Naive thymus-derived CD4-positive, alpha-beta T cell (primary cell): ENCODE data around the gene KLHL35. TPM values are rescaled to one million over a fixed set of nuclear protein-coding genes. Genes with fewer than 3 reads are reported as not detected.
A peak's percentile ranks its signal among the peaks of the same experiment; 100 is the strongest.

ENCODE experiments used
- ATAC-seq: fragments of 150-1000 bp; cut with Tn5 transposase; 2 replicates; pipeline ENCODE4 v1.10.0; 2021; ENCODE audit warnings: mild to moderate bottlenecking, moderate library complexity
- CTCF ChIA-PET: fragments of 350-600 bp; sonication (Branson Sonifier 250); formaldehyde crosslinking; loops from one replicate; lab custom pipeline; 2021; ENCODE audit warnings: antibody characterized with exemption; lab: Charles Lee
- POLR2A ChIA-PET: fragments of 350-600 bp; sonication (Branson Sonifier 250); formaldehyde crosslinking; loops from one replicate; lab custom pipeline; 2021; ENCODE audit warnings: antibody characterized with exemption, inconsistent platforms; lab: Charles Lee
- DNase-seq, 9 donors: peaks; one replicate each; pipeline versions ENCODE4 v3.0.0 to v3.0.0-alpha.2; 2020 to 2022; ENCODE audit warnings: mixed read lengths in 1 of 9
- H3K27ac ChIP-seq: one replicate; pipeline ENCODE4 v1.7.0; 2013; ENCODE audit warnings: mild to moderate bottlenecking, low read depth, low read length, moderate library complexity
- H3K27me3 ChIP-seq, 2 donors: one replicate each; pipeline ENCODE4 v1.7.0; 2013; ENCODE audit warnings: low read length in 2 of 2, mild to moderate bottlenecking in 2 of 2, moderate library complexity in 2 of 2; ENCODE audit not compliant: control insufficient read depth in 2 of 2, insufficient read depth in 2 of 2
- H3K36me3 ChIP-seq, 3 experiments: 1 replicate in 2 of 3; 2 replicates in 1 of 3; pipeline ENCODE4 v1.7.0; 2013; ENCODE audit warnings: low read length in 3 of 3, mild to moderate bottlenecking in 3 of 3, moderate library complexity in 1 of 3; ENCODE audit not compliant: insufficient read depth in 3 of 3, control insufficient read depth in 2 of 3
- H3K4me1 ChIP-seq, 2 donors: one replicate each; pipeline ENCODE4 v1.7.0; 2013; ENCODE audit warnings: low read length in 2 of 2, mild to moderate bottlenecking in 2 of 2, moderate library complexity in 1 of 2; ENCODE audit not compliant: control insufficient read depth in 2 of 2, insufficient read depth in 2 of 2
- H3K4me3 ChIP-seq: 2 replicates; pipeline ENCODE4 v1.7.0; 2013; ENCODE audit warnings: mild to moderate bottlenecking, low read length
- H3K9me3 ChIP-seq, 3 experiments: 1 replicate in 2 of 3; 2 replicates in 1 of 3; pipeline ENCODE4 v1.7.0; 2013; ENCODE audit warnings: low read length in 3 of 3; ENCODE audit not compliant: control insufficient read depth in 2 of 3
- H3K27ac Mint-ChIP-seq, 9 donors: one replicate each; pipeline ENCODE4 v1.8.0; 2020 to 2022; ENCODE audit warnings: mixed read lengths in 9 of 9, mild to moderate bottlenecking in 8 of 9, moderate library complexity in 5 of 9, inconsistent platforms in 2 of 9
- H3K27me3 Mint-ChIP-seq, 5 donors: one replicate each; pipeline ENCODE4 v1.8.0; 2021 to 2022; ENCODE audit warnings: mixed read lengths in 5 of 5, mild to moderate bottlenecking in 1 of 5
- H3K36me3 Mint-ChIP-seq, 5 donors: one replicate each; pipeline ENCODE4 v1.8.0; 2020 to 2022; ENCODE audit warnings: mixed read lengths in 5 of 5, mild to moderate bottlenecking in 3 of 5, inconsistent platforms in 1 of 5
- H3K4me1 Mint-ChIP-seq, 7 donors: one replicate each; pipeline ENCODE4 v1.8.0; 2020 to 2022; ENCODE audit warnings: mixed read lengths in 7 of 7, mild to moderate bottlenecking in 3 of 7, inconsistent platforms in 1 of 7
- H3K4me3 Mint-ChIP-seq, 10 donors: one replicate each; pipeline ENCODE4 v1.8.0; 2020 to 2022; ENCODE audit warnings: mild to moderate bottlenecking in 10 of 10, mixed read lengths in 10 of 10, moderate library complexity in 6 of 10, inconsistent platforms in 2 of 10
- H3K9me3 Mint-ChIP-seq, 11 donors: one replicate each; pipeline ENCODE4 v1.8.0; 2020 to 2022; ENCODE audit warnings: mixed read lengths in 11 of 11, mild to moderate bottlenecking in 4 of 11, inconsistent platforms in 1 of 11, moderate library complexity in 1 of 11
- intact Hi-C, 2 donors: fragments of 100-400 bp; cut with micrococcal nuclease; formaldehyde crosslinking; loops; one replicate each; pipeline ENCODE4 v1.15.1; 2023
- polyA plus RNA-seq, 2 donors: library from polyadenylated mRNA; unstranded; fragments of 300-500 nt; fragmentation: Illumina TruSeq; gene quantifications; one replicate each; pipeline ENCODE4 v1.2.3, GENCODE V29; 2021
- total RNA-seq, 6 experiments: library from RNA in 5 of 6; stranded (reverse) in 5 of 6; gene quantifications; 1 replicate in 5 of 6; 2 replicates in 1 of 6; pipeline ENCODE4 v1.2.3 and lab custom pipeline; 2021 to 2026

Gene KLHL35
- total and polyA plus RNA-seq, 7 experiments from 2014 or later, result 0.57 to 1.4 (median 0.67) TPM

GRCh38 chr11:75389276-75389605 is 43.8 kb downstream of the KLHL35 start:
- peaks cover 5 to 7% (median 6%) of the 10 kb centered on the region in 7 donors for H3K4me1 Mint-ChIP-seq
- Histone ChIP-seq H3K9me3 (no peaks in the 10 kb centered on the region), H3K4me3 (no peak overlapping the region), H3K36me3 (no peaks in the 10 kb centered on the region), H3K27ac (no peak overlapping the region), H3K27me3 (no peaks in the 10 kb centered on the region), H3K4me1 (peaks cover 3 to 4% of the 10 kb centered on the region in 2 donors)
- H3K27me3 Mint-ChIP-seq, result peaks cover 0 to 22% (median 0%) of the 10 kb centered on the region in 5 donors
- intact Hi-C loops, result no loop called here
- H3K27ac Mint-ChIP-seq, result no peak overlapping the region
- POLR2A ChIA-PET, result interaction anchor here (1.0 to 4.1 kb wide), 3 partner anchors 11 to 142 kb away, joined by 3 to 15 read pairs (median 15); partner anchors contain the start of gene RPS3
- CTCF ChIA-PET, result interaction anchor here (1.1 to 16.2 kb wide), 13 partner anchors 9 to 248 kb away, joined by 3 to 416 read pairs (median 6); no protein-coding TSS in a partner anchor
- no peak for ATAC-seq
- no peaks in the 10 kb centered on the region for H3K36me3 Mint-ChIP-seq
- H3K9me3 Mint-ChIP-seq, result no peaks in the 10 kb centered on the region
- H3K4me3 Mint-ChIP-seq, result no peak overlapping the region
- no peak for DNase-seq

GRCh38 chr11:75388386-75389275 is 44.4 kb downstream of the KLHL35 start:
- intact Hi-C loops, result loop anchor here (1.0 kb wide), 5 partner anchors 11 to 189 kb away; partner anchors contain the start of gene RPS3 (in 1 of the 2)
- H3K27me3 ChIP-seq, result no peaks in the 10 kb centered on the region
- H3K27ac ChIP-seq, result no peak overlapping the region
- no peaks in the 10 kb centered on the region for H3K36me3 ChIP-seq
- peaks cover 5 to 10% of the 10 kb centered on the region in 2 donors for H3K4me1 ChIP-seq
- DNase-seq (peak; percentile 23 to 74 (median 64)), ATAC-seq (peak; percentile 92)
- no peaks in the 10 kb centered on the region for H3K36me3 Mint-ChIP-seq
- H3K27me3 Mint-ChIP-seq, result peaks cover 0 to 22% (median 0%) of the 10 kb centered on the region in 5 donors
- no peak overlapping the region for H3K4me3 ChIP-seq
- CTCF ChIA-PET, result interaction anchor here (0.5 to 16.2 kb wide), 19 partner anchors 8 to 247 kb away, joined by 3 to 416 read pairs (median 5); partner anchors contain the start of gene ARRB1
- no peak overlapping the region for H3K4me3 Mint-ChIP-seq
- H3K9me3 Mint-ChIP-seq, result no peaks in the 10 kb centered on the region
- H3K9me3 ChIP-seq, result no peaks in the 10 kb centered on the region
- H3K4me1 Mint-ChIP-seq, result peaks cover 10 to 13% (median 12%) of the 10 kb centered on the region in 7 donors
- POLR2A ChIA-PET, result interaction anchor here (0.6 to 4.1 kb wide), 6 partner anchors 9 to 144 kb away, joined by 3 to 15 read pairs (median 7); partner anchors contain the start of gene RPS3
- H3K27ac Mint-ChIP-seq, result no peak overlapping the region

- H3K4me1 ChIP-seq, result peaks cover 10 to 17% of the 10 kb centered on the region in 2 donors
- Mint-ChIP-seq H3K4me1 (peaks cover 16 to 20% (median 19%) of the 10 kb centered on the region in 7 donors), H3K27me3 (peaks cover 0 to 20% (median 0%) of the 10 kb centered on the region in 5 donors), H3K4me3 (no peak overlapping the region), H3K27ac (no peak overlapping the region), H3K36me3 (no peaks in the 10 kb centered on the region), H3K9me3 (no peaks in the 10 kb centered on the region)
- ChIA-PET CTCF (interaction anchor here (0.5 to 16.2 kb wide), 16 partner anchors 9 to 1508 kb away, joined by 3 to 416 read pairs (median 4); partner anchors contain the start of gene ARRB1), POLR2A (interaction anchor here (0.6 to 4.1 kb wide), 7 partner anchors 10 to 145 kb away, joined by 3 to 15 read pairs (median 4); partner anchors contain the start of gene RPS3)
- ATAC-seq (no peak), DNase-seq (no peak)
- H3K27me3 ChIP-seq, result no peaks in the 10 kb centered on the region
- intact Hi-C loops, result loop anchor here (1.0 kb wide), 5 partner anchors 11 to 189 kb away; partner anchors contain the start of gene RPS3 (in 1 of the 2)
- H3K4me3 ChIP-seq, result no peak overlapping the region
- no peaks in the 10 kb centered on the region for H3K36me3 ChIP-seq
- no peaks in the 10 kb centered on the region for H3K9me3 ChIP-seq
- H3K27ac ChIP-seq, result no peak overlapping the region
These were observed 45.2 kb downstream of the KLHL35 start for GRCh38 chr11:75387736-75388294.

DNA sequence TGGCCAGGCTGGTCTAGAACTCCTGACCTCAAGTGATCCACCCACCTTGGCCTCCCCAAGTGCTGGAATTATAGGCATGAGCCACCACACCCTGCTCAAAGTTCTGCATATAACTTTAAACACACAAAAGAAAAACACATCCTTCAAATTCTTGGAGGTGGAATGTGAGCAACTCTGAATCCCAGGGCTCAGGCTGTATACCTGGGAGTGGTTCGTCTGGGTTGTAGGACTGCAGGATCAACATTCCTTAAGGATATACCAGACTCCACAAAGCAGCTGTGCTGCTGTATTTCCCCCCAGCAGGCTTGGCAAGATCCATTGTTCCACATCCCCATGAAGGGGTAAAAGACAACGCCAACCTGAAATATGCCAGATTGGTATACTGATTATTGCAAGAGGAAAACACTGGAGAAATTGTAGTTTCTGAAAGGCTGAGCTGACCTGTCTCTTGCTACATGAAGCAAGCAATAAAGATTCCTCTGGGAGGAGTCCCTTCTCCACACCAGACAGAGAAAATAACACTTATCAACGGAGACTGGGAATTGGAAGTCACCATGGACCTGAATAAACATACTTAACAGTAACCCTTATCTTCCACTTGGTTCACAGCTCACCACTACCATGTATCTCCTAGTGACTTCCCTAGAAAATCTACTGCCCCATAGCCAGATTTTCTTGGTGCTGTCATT is 45.9 kb downstream of the KLHL35 start:
- no peaks in the 10 kb centered on the region for H3K36me3 ChIP-seq
- DNase-seq (no peak), ATAC-seq (no peak)
- H3K27me3 ChIP-seq, result no peaks in the 10 kb centered on the region
- Mint-ChIP-seq H3K27me3 (peaks cover 0 to 20% (median 0%) of the 10 kb centered on the region in 5 donors), H3K4me3 (no peak overlapping the region), H3K36me3 (no peaks in the 10 kb centered on the region), H3K27ac (no peak overlapping the region), H3K9me3 (no peaks in the 10 kb centered on the region), H3K4me1 (peaks cover 16 to 24% (median 20%) of the 10 kb centered on the region in 7 donors)
- intact Hi-C loops, result no loop called here
- POLR2A ChIA-PET, result interaction anchor here (0.7 to 7.0 kb wide), 6 partner anchors 13 to 116 kb away, joined by 3 to 119 read pairs (median 12); partner anchors contain the start of gene RPS3
- H3K27ac ChIP-seq, result no peak overlapping the region
- H3K4me1 ChIP-seq, result peaks cover 10 to 17% of the 10 kb centered on the region in 2 donors
- H3K9me3 ChIP-seq, result no peaks in the 10 kb centered on the region
- H3K4me3 ChIP-seq, result no peak overlapping the region
- CTCF ChIA-PET, result interaction anchor here (0.7 to 16.2 kb wide), 6 partner anchors 11 to 1279 kb away, joined by 3 to 416 read pairs (median 10); partner anchors contain the start of gene ARRB1

DNA sequence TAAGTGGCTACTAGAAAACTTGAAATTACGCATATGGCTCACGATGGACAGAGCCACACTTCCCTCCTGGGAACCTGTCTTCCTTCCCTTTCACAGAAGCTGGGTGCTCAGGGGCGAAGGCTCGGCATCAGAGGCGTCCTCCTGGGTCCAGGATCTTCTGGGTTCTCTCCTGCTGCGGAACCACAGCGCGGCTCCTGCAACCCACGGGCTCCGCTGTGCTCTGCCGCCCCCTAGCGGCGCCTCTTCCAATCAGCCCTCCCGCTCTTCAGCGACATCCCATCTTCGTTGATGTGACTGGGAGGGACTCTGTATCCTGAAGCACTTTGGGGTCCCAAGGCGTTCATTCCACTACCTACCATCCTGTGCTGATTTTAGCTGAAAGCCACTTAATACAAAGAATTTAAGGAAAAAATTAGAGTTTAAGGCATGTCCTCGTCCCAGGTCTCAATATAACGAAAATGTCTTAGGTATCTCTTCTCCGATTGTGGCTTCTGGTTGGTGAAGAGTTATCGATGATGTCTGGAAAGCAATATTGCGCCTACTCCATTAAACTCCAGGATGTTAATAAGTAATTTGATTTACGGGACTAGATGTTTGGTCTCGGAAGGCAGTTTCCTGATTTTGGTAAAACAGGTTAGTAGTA is 48.4 kb downstream of the KLHL35 start:
- peak; percentile 87 for ATAC-seq
- CTCF ChIA-PET, result interaction anchor here (0.6 to 16.2 kb wide), 17 partner anchors 12 to 377 kb away, joined by 3 to 416 read pairs (median 3); partner anchors contain the start of gene ARRB1

More for the DNA sequence above, 48.4 kb downstream of the KLHL35 start:
- no peaks in the 10 kb centered on the region for H3K9me3 ChIP-seq
- POLR2A ChIA-PET, result interaction anchor here (0.7 to 7.0 kb wide), 9 partner anchors 11 to 107 kb away, joined by 3 to 119 read pairs (median 3); partner anchors contain the start of genes ARRB1 and RPS3
- no peaks in the 10 kb centered on the region for H3K27me3 ChIP-seq
- H3K27me3 Mint-ChIP-seq, result peaks cover 0 to 10% (median 0%) of the 10 kb centered on the region in 5 donors
- peak overlapping the region in 8 of 9 donors; percentile 83 to 92 (median 90) for H3K27ac Mint-ChIP-seq
- H3K4me3 Mint-ChIP-seq, result peak overlapping the region; percentile 33 to 84 (median 70)
- H3K4me1 Mint-ChIP-seq, result peaks cover 16 to 31% (median 25%) of the 10 kb centered on the region in 7 donors
- no peak overlapping the region for H3K4me3 ChIP-seq
- H3K27ac ChIP-seq, result no peak overlapping the region
- peaks cover 10 to 17% of the 10 kb centered on the region in 2 donors for H3K4me1 ChIP-seq
- peak; percentile 58 to 84 (median 78) for DNase-seq
- intact Hi-C loops, result loop anchor here (1.0 to 5.0 kb wide), 8 partner anchors 32 to 242 kb away; partner anchors contain the start of gene ARRB1 (in 1 of the 2)
- H3K36me3 Mint-ChIP-seq, result no peaks in the 10 kb centered on the region
- no peaks in the 10 kb centered on the region for H3K36me3 ChIP-seq
- no peaks in the 10 kb centered on the region for H3K9me3 Mint-ChIP-seq
